ENCODE data around the gene TBC1D14. TPM values are rescaled to one million over a fixed set of nuclear protein-coding genes. Genes with fewer than 3 reads are reported as not detected.
"Not testable (repeated sequence)": the region's sequence is repeated elsewhere in the genome, so short reads cannot be mapped to it uniquely, and the experiment has no call there.

TBC1D14 gene
- total RNA-seq, 1 experiment from 2014 or later = 35.2 TPM

- Histone ChIP-seq H3K9me3 (ENCODE audit: low read length) (no peaks in the 10 kb centered on the region), H4K20me1 (ENCODE audit: insufficient read depth, low read depth, low read length) (no peaks in the 10 kb centered on the region), H3K36me3 (ENCODE audit: insufficient read depth, low read length) (no peaks in the 10 kb centered on the region; the same call in 1 of the 2 replicates), H2AFZ (ENCODE audit: low read length) (no peak overlapping the region), H3K27ac (ENCODE audit: low read length) (no peak overlapping the region), H3K79me2 (ENCODE audit: low read length) (no peaks in the 10 kb centered on the region), H3K9me2 (replicated peaks; ENCODE audit: insufficient read depth, low read length) (no peaks in the 10 kb centered on the region), H3K27me3 (ENCODE audit: low read length) (no peaks in the 10 kb centered on the region), H3K4me1 (ENCODE audit: low read length) (no peaks in the 10 kb centered on the region), H3K9ac (ENCODE audit: low read length) (no peak overlapping the region), H3K4me3 (ENCODE audit: low read length) (no peak overlapping the region), H3K4me2 (ENCODE audit: low read depth, low read length, poor library complexity, severe bottlenecking) (no peak overlapping the region)
- DNase-seq = no peak
These were observed 21.8 kb upstream of the TBC1D14 start for GRCh38 chr4:6887591-6888371.

GRCh38 chr4:6888506-6889071 is 21.0 kb upstream of the TBC1D14 start:
- Histone ChIP-seq H3K9ac (ENCODE audit: low read length) (no peak overlapping the region), H3K79me2 (ENCODE audit: low read length) (no peaks in the 10 kb centered on the region), H3K4me3 (ENCODE audit: low read length) (no peak overlapping the region), H3K27ac (ENCODE audit: low read length) (no peak overlapping the region), H3K4me2 (ENCODE audit: low read depth, low read length, poor library complexity, severe bottlenecking) (no peak overlapping the region), H3K36me3 (ENCODE audit: insufficient read depth, low read length) (no peaks in the 10 kb centered on the region; the same call in 1 of the 2 replicates), H2AFZ (ENCODE audit: low read length) (no peak overlapping the region), H3K27me3 (ENCODE audit: low read length) (no peaks in the 10 kb centered on the region), H4K20me1 (ENCODE audit: insufficient read depth, low read depth, low read length) (no peaks in the 10 kb centered on the region), H3K4me1 (ENCODE audit: low read length) (no peaks in the 10 kb centered on the region), H3K9me2 (replicated peaks; ENCODE audit: insufficient read depth, low read length) (no peaks in the 10 kb centered on the region), H3K9me3 (ENCODE audit: low read length) (no peaks in the 10 kb centered on the region)
- DNase-seq = no peak

- H3K9ac ChIP-seq (ENCODE audit: low read length) = no peak overlapping the region
- no peaks in the 10 kb centered on the region for H3K79me2 ChIP-seq (ENCODE audit: low read length)
- H3K9me3 ChIP-seq (ENCODE audit: low read length) = no peaks in the 10 kb centered on the region
- H3K9me2 ChIP-seq (replicated peaks; ENCODE audit: insufficient read depth, low read length) = no peaks in the 10 kb centered on the region
- H3K36me3 ChIP-seq (ENCODE audit: insufficient read depth, low read length) = no peaks in the 10 kb centered on the region; the same call in 1 of the 2 replicates
- DNase-seq = no peak
- H3K4me2 ChIP-seq (ENCODE audit: low read depth, low read length, poor library complexity, severe bottlenecking) = no peak overlapping the region
- H3K4me1 ChIP-seq (ENCODE audit: low read length) = no peaks in the 10 kb centered on the region
- H3K27me3 ChIP-seq (ENCODE audit: low read length) = no peaks in the 10 kb centered on the region
- no peak overlapping the region for H2AFZ ChIP-seq (ENCODE audit: low read length)
- H3K27ac ChIP-seq (ENCODE audit: low read length) = no peak overlapping the region
- H3K4me3 ChIP-seq (ENCODE audit: low read length) = no peak overlapping the region
- H4K20me1 ChIP-seq (ENCODE audit: insufficient read depth, low read depth, low read length) = no peaks in the 10 kb centered on the region
These were observed 20.4 kb upstream of the TBC1D14 start for GRCh38 chr4:6889101-6889735.

- Histone ChIP-seq H3K79me2 (ENCODE audit: low read length) (no peaks in the 10 kb centered on the region), H3K27me3 (ENCODE audit: low read length) (no peaks in the 10 kb centered on the region), H3K4me2 (ENCODE audit: low read depth, low read length, poor library complexity, severe bottlenecking) (no peak overlapping the region), H3K9ac (ENCODE audit: low read length) (no peak overlapping the region), H3K9me3 (ENCODE audit: low read length) (no peaks in the 10 kb centered on the region), H3K4me1 (ENCODE audit: low read length) (no peaks in the 10 kb centered on the region), H3K9me2 (replicated peaks; ENCODE audit: insufficient read depth, low read length) (no peaks in the 10 kb centered on the region), H4K20me1 (ENCODE audit: insufficient read depth, low read depth, low read length) (no peaks in the 10 kb centered on the region), H3K4me3 (ENCODE audit: low read length) (no peak overlapping the region), H3K27ac (ENCODE audit: low read length) (no peak overlapping the region), H3K36me3 (ENCODE audit: insufficient read depth, low read length) (no peaks in the 10 kb centered on the region; the same call in 1 of the 2 replicates), H2AFZ (ENCODE audit: low read length) (no peak overlapping the region)
- DNase-seq = no peak
These were observed 19.8 kb upstream of the TBC1D14 start for GRCh38 chr4:6889736-6890324.

GRCh38 chr4:6890358-6890757 is 19.3 kb upstream of the TBC1D14 start:
- no peaks in the 10 kb centered on the region for H3K4me1 ChIP-seq (ENCODE audit: low read length)
- H3K9me2 ChIP-seq (replicated peaks; ENCODE audit: insufficient read depth, low read length) = no peaks in the 10 kb centered on the region
- no peak overlapping the region for H3K4me3 ChIP-seq (ENCODE audit: low read length)
- no peaks in the 10 kb centered on the region for H4K20me1 ChIP-seq (ENCODE audit: insufficient read depth, low read depth, low read length)
- H2AFZ ChIP-seq (ENCODE audit: low read length) = no peak overlapping the region
- H3K4me2 ChIP-seq (ENCODE audit: low read depth, low read length, poor library complexity, severe bottlenecking) = no peak overlapping the region
- H3K27ac ChIP-seq (ENCODE audit: low read length) = no peak overlapping the region
- no peaks in the 10 kb centered on the region for H3K27me3 ChIP-seq (ENCODE audit: low read length)
- no peaks in the 10 kb centered on the region for H3K9me3 ChIP-seq (ENCODE audit: low read length)
- DNase-seq = no peak
- no peaks in the 10 kb centered on the region; the same call in 1 of the 2 replicates for H3K36me3 ChIP-seq (ENCODE audit: insufficient read depth, low read length)
- H3K9ac ChIP-seq (ENCODE audit: low read length) = no peak overlapping the region
- no peaks in the 10 kb centered on the region for H3K79me2 ChIP-seq (ENCODE audit: low read length)

GRCh38 chr4:6890971-6891370 is 18.7 kb upstream of the TBC1D14 start:
- H3K27me3 ChIP-seq (ENCODE audit: low read length); H3K36me3 ChIP-seq (ENCODE audit: insufficient read depth, low read length); H3K4me1 ChIP-seq (ENCODE audit: low read length); H3K4me3 ChIP-seq (ENCODE audit: low read length); H3K9ac ChIP-seq (ENCODE audit: low read length); DNase-seq; H3K27ac ChIP-seq (ENCODE audit: low read length); H3K9me2 ChIP-seq (replicated peaks; ENCODE audit: insufficient read depth, low read length); H3K9me3 ChIP-seq (ENCODE audit: low read length); H3K4me2 ChIP-seq (ENCODE audit: low read depth, low read length, poor library complexity, severe bottlenecking); H4K20me1 ChIP-seq (ENCODE audit: insufficient read depth, low read depth, low read length); H3K79me2 ChIP-seq (ENCODE audit: low read length); H2AFZ ChIP-seq (ENCODE audit: low read length): not testable (repeated sequence)

GRCh38 chr4:6891436-6892170 is 18.0 kb upstream of the TBC1D14 start:
- Histone ChIP-seq H3K9me2 (replicated peaks; ENCODE audit: insufficient read depth, low read length) (no peaks in the 10 kb centered on the region), H3K9me3 (ENCODE audit: low read length) (no peaks in the 10 kb centered on the region), H3K27me3 (ENCODE audit: low read length) (no peaks in the 10 kb centered on the region), H3K79me2 (ENCODE audit: low read length) (no peaks in the 10 kb centered on the region), H4K20me1 (ENCODE audit: insufficient read depth, low read depth, low read length) (no peaks in the 10 kb centered on the region), H3K4me3 (ENCODE audit: low read length) (no peak overlapping the region), H2AFZ (ENCODE audit: low read length) (no peak overlapping the region), H3K4me2 (ENCODE audit: low read depth, low read length, poor library complexity, severe bottlenecking) (no peak overlapping the region), H3K36me3 (ENCODE audit: insufficient read depth, low read length) (no peaks in the 10 kb centered on the region; the same call in 1 of the 2 replicates), H3K4me1 (ENCODE audit: low read length) (no peaks in the 10 kb centered on the region), H3K27ac (ENCODE audit: low read length) (no peak overlapping the region), H3K9ac (ENCODE audit: low read length) (no peak overlapping the region)
- no peak for DNase-seq

Measured in Karpas-422 (cell line).